GM12891 (cell line): ENCODE data around the gene L1CAM.

Source experiments
- POLR2AphosphoS5 ChIP-seq: IDR thresholded peaks from 2 replicates; pipeline ENCODE4 v1.6.1; 2011; ENCODE audit warnings: low read depth, low read length, control low read depth
- TAF1 ChIP-seq: IDR thresholded peaks from 2 replicates; pipeline ENCODE4 v1.6.1; 2011; ENCODE audit warnings: low read depth, low read length, control low read depth

- TF ChIP-seq POLR2AphosphoS5 (no peak), TAF1 (no peak; the same call in 1 of the 2 replicates)
These were observed 41.6 kb upstream of the L1CAM start for GRCh38 chrX:153927672-153927921.
